ENCODE measurements around the gene INAVA. TPM values are rescaled to one million over a fixed set of nuclear protein-coding genes. Genes with fewer than 3 reads are reported as not detected.
A peak's percentile ranks its signal among the peaks of the same experiment; 100 is the strongest.

INAVA gene
- 50.9 and 53.6 TPM in 2 replicates for total RNA-seq (2013; cell fraction: nucleolus; rRNA removed)
- 9.8 and 13.0 TPM in 2 replicates for total RNA-seq (2014; rRNA removed)
- total RNA-seq (2014; rRNA removed; fragmentation: Illumina TruSeq; extraction: Trizol) = 3.9 and 4.4 TPM in 2 replicates
- total RNA-seq (2021) = 14.0 and 14.8 TPM in 2 replicates
- 1.6 TPM for polyA plus RNA-seq (2011; ENCODE audit: low read depth)
- 8.1 and 12.9 TPM in 2 replicates for polyA plus RNA-seq (2011; rRNA removed)
- 18.6 and 22.9 TPM in 2 replicates for polyA plus RNA-seq (2011; cell fraction: cytosol; rRNA removed)
- polyA plus RNA-seq (2011; cell fraction: nucleus; rRNA removed) = 40.8 and 44.8 TPM in 2 replicates
- polyA plus RNA-seq (2012) = 2.3 and 4.3 TPM in 2 replicates
- 7.5 and 9.2 TPM in 2 replicates for polyA plus RNA-seq (2014; fragmentation: Illumina TruSeq; extraction: Trizol)
- polyA plus RNA-seq (2014; fragmentation: Nextera tagmentation; extraction: Ambion mirVana) = 1 to 10 TPM; 7.0 to 9.9 TPM
- polyA plus RNA-seq (2014; rRNA removed) = 12.2 and 15.4 TPM in 2 replicates
- polyA plus RNA-seq (2016; fragmentation: Nextera tagmentation; extraction: Ambion mirVana) = 1 to 10 TPM; 3.6 to 5.3 TPM
- polyA minus RNA-seq (2011; rRNA and poly(A)+ RNA removed) = 8.8 and 10.5 TPM in 2 replicates
- polyA minus RNA-seq (2011; cell fraction: cytosol; rRNA and poly(A)+ RNA removed) = 7.1 and 7.9 TPM in 2 replicates
- 7.9 and 9.5 TPM in 2 replicates for polyA minus RNA-seq (2011; cell fraction: nucleus; rRNA and poly(A)+ RNA removed)
- percentile 82 among the genes with signal in this experiment for Bru-seq, nascent RNA
- percentile 73 among the genes with signal in this experiment for BruChase-seq, experiment 1, labeled RNA remaining after a 6-hour chase
- percentile 76 among the genes with signal in this experiment for BruChase-seq, experiment 2, labeled RNA remaining after a 2-hour chase
- long read RNA-seq, experiment 1, partial matches to known transcripts = 4 of 5 reads
- long read RNA-seq, experiment 1, other reads (novel, unspliced or antisense) = 1 of 5 reads
- long read RNA-seq, experiment 2, partial matches to known transcripts = 0 of 7 reads
- long read RNA-seq, experiment 2, other reads (novel, unspliced or antisense) = 7 of 7 reads

DNA sequence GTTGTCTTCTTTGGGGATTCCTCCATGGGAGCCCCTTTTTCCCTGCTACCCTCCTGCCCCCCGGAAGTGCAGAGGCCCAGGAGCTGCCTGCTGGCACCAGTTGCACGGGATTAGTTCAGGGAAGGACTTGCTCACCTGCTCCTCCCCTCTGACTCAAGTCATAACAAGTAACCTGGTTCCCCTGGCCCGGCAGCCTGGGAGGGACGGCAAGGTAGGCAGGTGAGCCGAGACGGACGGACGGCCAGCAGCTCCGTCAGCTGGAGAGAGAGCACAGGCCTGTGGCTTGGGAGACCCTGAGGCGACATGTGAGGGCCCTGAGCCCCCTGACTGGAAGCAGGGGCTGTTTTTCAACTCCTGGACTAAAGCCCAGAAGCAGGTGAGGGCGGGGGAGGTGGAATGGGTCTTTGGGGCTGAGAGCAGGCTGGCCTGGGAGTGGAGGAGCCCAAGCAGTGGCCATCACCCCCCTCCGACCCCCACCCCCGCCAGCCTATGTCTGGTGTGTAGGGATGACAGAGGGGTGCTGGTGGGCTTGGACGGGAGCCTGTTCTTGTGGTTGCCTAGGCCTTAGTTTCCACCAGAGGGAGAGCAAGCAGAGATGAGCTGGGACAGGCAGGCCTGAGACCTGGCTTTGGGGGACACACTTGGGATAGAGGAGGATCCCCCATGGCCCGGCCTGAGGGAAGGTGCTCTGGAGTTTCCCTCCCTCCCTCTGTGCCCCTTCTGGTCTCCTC lies at the start of gene INAVA:
Gene INAVA (plus strand): TSS at position 189 of the 731 bp plus-strand sequence. CDS start 3,501 bp downstream, outside the sequence.
- H2AFZ ChIP-seq (ENCODE audit: control insufficient read depth, low read depth, low read length) = no peak within 1 kb of the TSS; the same call in 1 of the 2 replicates
- H3K79me2 ChIP-seq (ENCODE audit: control insufficient read depth, insufficient read depth, low read length) = no peaks in the 10 kb centered on the region; the same call in 1 of the 2 replicates
- intact Hi-C loops (cut with micrococcal nuclease; ENCODE audit: unreplicated experiment) = loop anchor here (2.0 to 5.0 kb wide), 2 partner anchors 76 to 127 kb away; partner anchors contain the start of gene KIF21B
- POLR2A ChIA-PET = interaction anchor here (0.6 to 5.1 kb wide), 4 partner anchors 12 to 76 kb away, joined by 3 to 49 read pairs (median 4); no protein-coding TSS in a partner anchor
- H3K9me3 ChIP-seq (replicated peaks; ENCODE audit: control insufficient read depth, insufficient read depth, low read length) = no peaks in the 10 kb centered on the region
- peak; percentile 12 for ATAC-seq
- no TSS peak for BruUV-seq (replicated peaks)
- SMC1A ChIA-PET (ENCODE audit: uncharacterized antibody, unreplicated experiment) = interaction anchor here (1.2 to 12.2 kb wide), 9 partner anchors 11 to 273 kb away, joined by 3 to 193 read pairs (median 12); no protein-coding TSS in a partner anchor
- CTCF ChIA-PET = interaction anchor here (0.7 to 10.0 kb wide), 15 partner anchors 9 to 935 kb away, joined by 3 to 131 read pairs (median 3); no protein-coding TSS in a partner anchor
- no peak for FAIRE-seq
- H3K27me3 ChIP-seq (replicated peaks in 1 of 2; ENCODE audit: control insufficient read depth in 2 of 2, insufficient read depth in 2 of 2, low read length in 1 of 2) = no peaks in the 10 kb centered on the region
- no peak for DNase-seq (ENCODE audit: low read depth, low spot score)
- no peaks in the 10 kb centered on the region for H4K20me1 ChIP-seq (ENCODE audit: control insufficient read depth, insufficient read depth)
- RAD21 ChIA-PET (ENCODE audit: unreplicated experiment) = interaction anchor here (1.3 to 11.2 kb wide), 9 partner anchors 10 to 270 kb away, joined by 3 to 139 read pairs (median 10); partner anchors contain the start of gene DDX59
- TF ChIP-seq, protein P1, sequence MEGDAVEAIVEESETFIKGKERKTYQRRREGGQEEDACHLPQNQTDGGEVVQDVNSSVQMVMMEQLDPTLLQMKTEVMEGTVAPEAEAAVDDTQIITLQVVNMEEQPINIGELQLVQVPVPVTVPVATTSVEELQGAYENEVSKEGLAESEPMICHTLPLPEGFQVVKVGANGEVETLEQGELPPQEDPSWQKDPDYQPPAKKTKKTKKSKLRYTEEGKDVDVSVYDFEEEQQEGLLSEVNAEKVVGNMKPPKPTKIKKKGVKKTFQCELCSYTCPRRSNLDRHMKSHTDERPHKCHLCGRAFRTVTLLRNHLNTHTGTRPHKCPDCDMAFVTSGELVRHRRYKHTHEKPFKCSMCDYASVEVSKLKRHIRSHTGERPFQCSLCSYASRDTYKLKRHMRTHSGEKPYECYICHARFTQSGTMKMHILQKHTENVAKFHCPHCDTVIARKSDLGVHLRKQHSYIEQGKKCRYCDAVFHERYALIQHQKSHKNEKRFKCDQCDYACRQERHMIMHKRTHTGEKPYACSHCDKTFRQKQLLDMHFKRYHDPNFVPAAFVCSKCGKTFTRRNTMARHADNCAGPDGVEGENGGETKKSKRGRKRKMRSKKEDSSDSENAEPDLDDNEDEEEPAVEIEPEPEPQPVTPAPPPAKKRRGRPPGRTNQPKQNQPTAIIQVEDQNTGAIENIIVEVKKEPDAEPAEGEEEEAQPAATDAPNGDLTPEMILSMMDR (IDR thresholded peaks at IDR 0.05 in 2 of 3, conservative IDR thresholded peaks at IDR 0.05 in 1 of 3; ENCODE audit: control insufficient read depth in 2 of 3, extremely low read depth in 1 of 3, insufficient read depth in 1 of 3, low read depth in 3 of 3, low read length in 3 of 3) = peak in 1 of 3 experiments; percentile 31; a peak in 3 of 6 replicates
- peak; percentile 13; the same call in 1 of the 2 replicates for TF ChIP-seq RUNX3 (IDR thresholded peaks at IDR 0.05; ENCODE audit: low read length)
- no peak for TF ChIP-seq YBX1 (IDR thresholded peaks at IDR 0.05)
- TF ChIP-seq RAD21 (IDR thresholded peaks at IDR 0.05; ENCODE audit: insufficient read depth, low read depth, low read length) = 0 out of 2 replicates have a peak, but pooled peaks have one; percentile 17
- TF ChIP-seq MXI1 (IDR thresholded peaks at IDR 0.05; ENCODE audit: low read depth, low read length) = no peak
- TF ChIP-seq HDGF (IDR thresholded peaks at IDR 0.05) = 0 out of 2 replicates have a peak, but pooled peaks have one; percentile 38
- TF ChIP-seq, protein P2, sequence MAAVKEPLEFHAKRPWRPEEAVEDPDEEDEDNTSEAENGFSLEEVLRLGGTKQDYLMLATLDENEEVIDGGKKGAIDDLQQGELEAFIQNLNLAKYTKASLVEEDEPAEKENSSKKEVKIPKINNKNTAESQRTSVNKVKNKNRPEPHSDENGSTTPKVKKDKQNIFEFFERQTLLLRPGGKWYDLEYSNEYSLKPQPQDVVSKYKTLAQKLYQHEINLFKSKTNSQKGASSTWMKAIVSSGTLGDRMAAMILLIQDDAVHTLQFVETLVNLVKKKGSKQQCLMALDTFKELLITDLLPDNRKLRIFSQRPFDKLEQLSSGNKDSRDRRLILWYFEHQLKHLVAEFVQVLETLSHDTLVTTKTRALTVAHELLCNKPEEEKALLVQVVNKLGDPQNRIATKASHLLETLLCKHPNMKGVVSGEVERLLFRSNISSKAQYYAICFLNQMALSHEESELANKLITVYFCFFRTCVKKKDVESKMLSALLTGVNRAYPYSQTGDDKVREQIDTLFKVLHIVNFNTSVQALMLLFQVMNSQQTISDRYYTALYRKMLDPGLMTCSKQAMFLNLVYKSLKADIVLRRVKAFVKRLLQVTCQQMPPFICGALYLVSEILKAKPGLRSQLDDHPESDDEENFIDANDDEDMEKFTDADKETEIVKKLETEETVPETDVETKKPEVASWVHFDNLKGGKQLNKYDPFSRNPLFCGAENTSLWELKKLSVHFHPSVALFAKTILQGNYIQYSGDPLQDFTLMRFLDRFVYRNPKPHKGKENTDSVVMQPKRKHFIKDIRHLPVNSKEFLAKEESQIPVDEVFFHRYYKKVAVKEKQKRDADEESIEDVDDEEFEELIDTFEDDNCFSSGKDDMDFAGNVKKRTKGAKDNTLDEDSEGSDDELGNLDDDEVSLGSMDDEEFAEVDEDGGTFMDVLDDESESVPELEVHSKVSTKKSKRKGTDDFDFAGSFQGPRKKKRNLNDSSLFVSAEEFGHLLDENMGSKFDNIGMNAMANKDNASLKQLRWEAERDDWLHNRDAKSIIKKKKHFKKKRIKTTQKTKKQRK (IDR thresholded peaks at IDR 0.05; ENCODE audit: low read depth, low read length) = no peak
- TF ChIP-seq BHLHE40 (IDR thresholded peaks at IDR 0.05; ENCODE audit: borderline replicate concordance in 1 of 2, low read depth in 2 of 2, low read length in 1 of 2) = peak in 1 of 2 experiments; percentile 30; a peak in 1 of 4 replicates
- H3K9ac ChIP-seq (ENCODE audit: control insufficient read depth, insufficient read depth, low read length) = no peak within 1 kb of the TSS; the same call in 1 of the 2 replicates
- WGBS (ENCODE audit: insufficient coverage, insufficient replicate concordance, low lambda C conversion rate, missing lambda C conversion rate) = 60% methylated on average over 13 of the region's 15 CpGs
- peaks cover 0 to 7% of the 10 kb centered on the region in 2 experiments; a peak in 2 of 4 replicates for H3K36me3 ChIP-seq (ENCODE audit: control insufficient read depth in 2 of 2, insufficient read depth in 2 of 2, low read length in 1 of 2)
- H3K4me3 ChIP-seq = no peak within 1 kb of the TSS
- H3K4me1 ChIP-seq (ENCODE audit: control insufficient read depth, insufficient read depth, low read length) = peaks cover 30% of the 10 kb centered on the region
- peak within 1 kb of the TSS; percentile 15; the same call in 1 of the 2 replicates for H3K4me2 ChIP-seq (ENCODE audit: control insufficient read depth, insufficient read depth)
- H3K27ac ChIP-seq (ENCODE audit: control insufficient read depth, insufficient read depth) = no peak within 1 kb of the TSS
- in situ Hi-C loops (cut with MboI) = no loop called here

Data from GM12878 (cell line).